HCT116 (cell line): ENCODE results near the gene RASGRP2. TPM values are rescaled to one million over a fixed set of nuclear protein-coding genes. Genes with fewer than 3 reads are reported as not detected.

ENCODE experiments used
- ATAC-seq: fragments of 200-7000 bp; cut with Tn5 transposase; 2 replicates; pipeline ENCODE4 v1.9.1; 2020; ENCODE audit warnings: mild to moderate bottlenecking, moderate library complexity
- BruUV-seq: library from RNA; stranded (reverse); fragments of 400-500 nt; replicated peaks from 2 replicates; lab custom pipeline; 2021; lab: Mats Ljungman, UMichigan
- CTCF ChIA-PET: fragments of 300-600 bp; sonication (Branson Sonifier 250); formaldehyde crosslinking; loops from one replicate; lab custom pipeline; 2021; ENCODE audit warnings: antibody characterized with exemption; lab: Charles Lee
- POLR2A ChIA-PET: fragments of 300-600, 350-600 bp; sonication (Branson Sonifier 250); formaldehyde crosslinking; loops from one replicate; lab custom pipeline; 2021; ENCODE audit warnings: antibody characterized with exemption; lab: Charles Lee
- RAD21 ChIA-PET, 2 experiments: fragments of 300-600 bp; sonication (Branson Sonifier 250); formaldehyde crosslinking; loops; one replicate each; lab custom pipeline; 2023; ENCODE audit warnings: low total read pairs in 2 of 2; ENCODE audit not compliant: uncharacterized antibody in 2 of 2, unreplicated experiment in 2 of 2, low non-redundant PET in 1 of 2; lab: Charles Lee
- DNase-seq: peaks from one replicate; pipeline ENCODE4 v3.0.0-alpha.2; 2010; ENCODE audit warnings: low read depth, low spot score
- H2AFZ ChIP-seq: fragments of 200-600 bp; shearing (Covaris generic), sonication (generic); 2 replicates; pipeline ENCODE4 v1.6.1; 2017; ENCODE audit warnings: low read depth, mixed run types, mixed read lengths, antibody characterized with exemption, low read length; ENCODE audit not compliant: poor library complexity, severe bottlenecking
- H3K27ac ChIP-seq: 2 replicates; pipeline ENCODE4 v1.5.1; 2012; ENCODE audit warnings: low read depth, low read length
- H3K27me3 ChIP-seq: fragments of 200-600 bp; sonication (generic); 2 replicates; pipeline ENCODE4 v1.6.1; 2016; ENCODE audit warnings: mixed run types, low read length, mixed read lengths; ENCODE audit not compliant: insufficient read depth
- H3K36me3 ChIP-seq, 2 experiments: fragments of 200-500 bp in 1 of 2; fragments of 200-600 bp in 1 of 2; sonication (Bioruptor generic) in 1 of 2; sonication (generic) in 1 of 2; 2 replicates each; pipeline versions ENCODE4 v1.5.1 to v1.6.1; 2014 to 2016; ENCODE audit warnings: low read length in 2 of 2, inconsistent platforms in 1 of 2, mixed read lengths in 1 of 2, mixed run types in 1 of 2; ENCODE audit not compliant: insufficient read depth in 2 of 2, control insufficient read depth in 1 of 2
- H3K4me1 ChIP-seq, 2 experiments: fragments of 200-600 bp in 1 of 2; sonication (generic) in 1 of 2; 2 replicates each; pipeline versions ENCODE4 v1.5.1 to v1.6.1; 2012 to 2017; ENCODE audit warnings: low read length in 2 of 2, inconsistent platforms in 1 of 2, mild to moderate bottlenecking in 1 of 2, mixed read lengths in 1 of 2, mixed run types in 1 of 2, moderate library complexity in 1 of 2; ENCODE audit not compliant: insufficient read depth in 2 of 2, control insufficient read depth in 1 of 2
- H3K4me2 ChIP-seq: fragments of 200-600 bp; sonication (generic); 2 replicates; pipeline ENCODE4 v1.6.1; 2017; ENCODE audit warnings: mixed run types, low read length, mixed read lengths
- H3K4me3 ChIP-seq, 2 experiments: fragments of 200-600 bp in 1 of 2; sonication (generic) in 1 of 2; replicated peaks in 1 of 2; 2 replicates each; pipeline ENCODE4 v1.5.1; 2011 to 2016; ENCODE audit warnings: low read length in 2 of 2, control low read depth in 1 of 2, low read depth in 1 of 2, mild to moderate bottlenecking in 1 of 2, mixed read lengths in 1 of 2, mixed run types in 1 of 2
- H3K79me2 ChIP-seq: fragments of 200-600 bp; sonication (generic); 2 replicates; pipeline ENCODE4 v1.6.1; 2017; ENCODE audit warnings: mild to moderate bottlenecking, mixed run types, low read length, moderate library complexity, mixed read lengths; ENCODE audit not compliant: insufficient read depth
- H3K9ac ChIP-seq: fragments of 200-600 bp; sonication (generic); 2 replicates; pipeline ENCODE4 v1.6.1; 2016; ENCODE audit warnings: low read length, mixed read lengths
- H3K9me2 ChIP-seq: fragments of 200-600 bp; sonication (generic), shearing (Covaris generic); 2 replicates; pipeline ENCODE4 v1.6.1; 2017; ENCODE audit warnings: mixed run types, mild to moderate bottlenecking, moderate library complexity; ENCODE audit not compliant: insufficient read depth
- H3K9me3 ChIP-seq, 2 experiments: fragments of 200-500 bp in 1 of 2; fragments of 200-600 bp in 1 of 2; sonication (Bioruptor generic) in 1 of 2; sonication (generic) in 1 of 2; 2 replicates each; pipeline ENCODE4 v1.6.1; 2014 to 2017; ENCODE audit warnings: low read length in 2 of 2, mixed read lengths in 2 of 2, inconsistent platforms in 1 of 2, low read depth in 1 of 2, mild to moderate bottlenecking in 1 of 2, mixed run types in 1 of 2, moderate library complexity in 1 of 2; ENCODE audit not compliant: control insufficient read depth in 1 of 2, insufficient read depth in 1 of 2
- H4K20me1 ChIP-seq: fragments of 200-600 bp; sonication (generic), shearing (Covaris generic); 2 replicates; pipeline ENCODE4 v1.6.1; 2017; ENCODE audit warnings: mixed run types, mild to moderate bottlenecking, moderate library complexity; ENCODE audit not compliant: insufficient read depth
- CBX3 ChIP-seq: IDR thresholded peaks from 2 replicates; pipeline ENCODE4 v1.6.1; 2012; ENCODE audit warnings: low read depth
- EZH2 ChIP-seq: fragments of 200-600 bp; sonication (generic); IDR thresholded peaks from 2 replicates; pipeline ENCODE4 v1.6.1; 2017; ENCODE audit warnings: antibody characterized with exemption, mixed run types
- FOSL1 ChIP-seq: IDR thresholded peaks from 2 replicates; pipeline ENCODE4 v1.6.1; 2012; ENCODE audit warnings: low read depth
- JUND ChIP-seq: IDR thresholded peaks from 2 replicates; pipeline ENCODE4 v1.6.1; 2012
- SP1 ChIP-seq: IDR thresholded peaks from 2 replicates; pipeline ENCODE4 v1.6.1; 2012; ENCODE audit warnings: low read depth
- intact Hi-C: fragments of 100-400 bp; cut with micrococcal nuclease; formaldehyde crosslinking; loops from 2 replicates; pipeline ENCODE4 v1.10.0; 2022
- total RNA-seq: library from RNA; stranded (reverse); gene quantifications from one replicate; pipeline ENCODE4 v1.2.1, GENCODE V29; 2021; ENCODE audit not compliant: unreplicated experiment
- TF ChIP-seq, protein P1 (sequence below): IDR thresholded peaks from 2 replicates; pipeline ENCODE4 v1.6.1; 2012
- TF ChIP-seq, protein P2 (sequence below): IDR thresholded peaks from 2 replicates; pipeline ENCODE4 v1.6.1; 2011; ENCODE audit warnings: mild to moderate bottlenecking, low read length, moderate library complexity; ENCODE audit not compliant: insufficient replicate concordance; ENCODE audit errors: extremely low read depth
- TF ChIP-seq, protein P3 (sequence below): IDR thresholded peaks from 2 replicates; pipeline ENCODE4 v1.6.1; 2012; ENCODE audit warnings: low read depth

The RASGRP2 gene
- total RNA-seq, 1 experiment from 2014 or later, result 12.8 TPM

DNA sequence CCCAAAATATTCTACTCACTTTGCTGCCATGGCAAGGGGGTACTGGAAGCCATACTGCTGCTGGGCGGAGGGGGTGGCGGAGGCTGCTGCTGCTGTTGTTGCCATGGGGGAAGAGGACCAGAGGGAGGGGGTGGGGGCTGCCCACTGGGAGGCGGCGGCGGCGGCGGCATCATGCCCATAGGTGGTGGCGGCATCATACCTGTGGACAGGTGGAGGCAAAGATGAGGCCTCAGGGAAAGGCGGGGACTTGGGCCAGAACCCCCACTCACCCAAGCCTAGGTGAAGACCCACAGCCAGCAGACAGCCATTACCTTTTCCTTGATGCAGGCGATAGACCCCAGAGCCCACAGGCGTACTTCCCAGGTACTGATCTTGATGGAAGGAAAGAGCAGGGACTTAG lies 22.9 kb upstream of the RASGRP2 start:
- POLR2A ChIA-PET, result interaction anchor here (1.4 kb wide), 1 partner anchor 12 kb away, joined by 3 read pairs; no protein-coding TSS in a partner anchor
- peaks cover 79 to 85% of the 10 kb centered on the region in 2 experiments for H3K36me3 ChIP-seq
- no TSS peak for BruUV-seq

More for the DNA sequence above, 22.9 kb upstream of the RASGRP2 start:
- Histone ChIP-seq H3K4me3 (no peak overlapping the region), H4K20me1 (peaks cover 37% of the 10 kb centered on the region; the same call in 1 of the 2 replicates), H3K4me1 (peaks cover 0 to 5% of the 10 kb centered on the region in 2 experiments; a peak in 1 of 4 replicates), H3K4me2 (no peak overlapping the region), H3K9ac (no peak overlapping the region), H2AFZ (no peak overlapping the region), H3K9me3 (no peaks in the 10 kb centered on the region), H3K9me2 (no peaks in the 10 kb centered on the region), H3K27me3 (no peaks in the 10 kb centered on the region), H3K27ac (no peak overlapping the region), H3K79me2 (peaks cover 71% of the 10 kb centered on the region)
- intact Hi-C loops, result no loop called here
- DNase-seq (no peak), ATAC-seq (no peak)
- ChIA-PET RAD21 (no interaction called here), CTCF (no interaction called here)
- no peak for TF ChIP-seq CBX3
- TF ChIP-seq, protein P1, sequence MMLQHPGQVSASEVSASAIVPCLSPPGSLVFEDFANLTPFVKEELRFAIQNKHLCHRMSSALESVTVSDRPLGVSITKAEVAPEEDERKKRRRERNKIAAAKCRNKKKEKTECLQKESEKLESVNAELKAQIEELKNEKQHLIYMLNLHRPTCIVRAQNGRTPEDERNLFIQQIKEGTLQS, result no peak
- TF ChIP-seq, protein P2, sequence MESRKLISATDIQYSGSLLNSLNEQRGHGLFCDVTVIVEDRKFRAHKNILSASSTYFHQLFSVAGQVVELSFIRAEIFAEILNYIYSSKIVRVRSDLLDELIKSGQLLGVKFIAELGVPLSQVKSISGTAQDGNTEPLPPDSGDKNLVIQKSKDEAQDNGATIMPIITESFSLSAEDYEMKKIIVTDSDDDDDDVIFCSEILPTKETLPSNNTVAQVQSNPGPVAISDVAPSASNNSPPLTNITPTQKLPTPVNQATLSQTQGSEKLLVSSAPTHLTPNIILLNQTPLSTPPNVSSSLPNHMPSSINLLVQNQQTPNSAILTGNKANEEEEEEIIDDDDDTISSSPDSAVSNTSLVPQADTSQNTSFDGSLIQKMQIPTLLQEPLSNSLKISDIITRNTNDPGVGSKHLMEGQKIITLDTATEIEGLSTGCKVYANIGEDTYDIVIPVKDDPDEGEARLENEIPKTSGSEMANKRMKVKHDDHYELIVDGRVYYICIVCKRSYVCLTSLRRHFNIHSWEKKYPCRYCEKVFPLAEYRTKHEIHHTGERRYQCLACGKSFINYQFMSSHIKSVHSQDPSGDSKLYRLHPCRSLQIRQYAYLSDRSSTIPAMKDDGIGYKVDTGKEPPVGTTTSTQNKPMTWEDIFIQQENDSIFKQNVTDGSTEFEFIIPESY, result no peak
- TF ChIP-seq, protein P3, sequence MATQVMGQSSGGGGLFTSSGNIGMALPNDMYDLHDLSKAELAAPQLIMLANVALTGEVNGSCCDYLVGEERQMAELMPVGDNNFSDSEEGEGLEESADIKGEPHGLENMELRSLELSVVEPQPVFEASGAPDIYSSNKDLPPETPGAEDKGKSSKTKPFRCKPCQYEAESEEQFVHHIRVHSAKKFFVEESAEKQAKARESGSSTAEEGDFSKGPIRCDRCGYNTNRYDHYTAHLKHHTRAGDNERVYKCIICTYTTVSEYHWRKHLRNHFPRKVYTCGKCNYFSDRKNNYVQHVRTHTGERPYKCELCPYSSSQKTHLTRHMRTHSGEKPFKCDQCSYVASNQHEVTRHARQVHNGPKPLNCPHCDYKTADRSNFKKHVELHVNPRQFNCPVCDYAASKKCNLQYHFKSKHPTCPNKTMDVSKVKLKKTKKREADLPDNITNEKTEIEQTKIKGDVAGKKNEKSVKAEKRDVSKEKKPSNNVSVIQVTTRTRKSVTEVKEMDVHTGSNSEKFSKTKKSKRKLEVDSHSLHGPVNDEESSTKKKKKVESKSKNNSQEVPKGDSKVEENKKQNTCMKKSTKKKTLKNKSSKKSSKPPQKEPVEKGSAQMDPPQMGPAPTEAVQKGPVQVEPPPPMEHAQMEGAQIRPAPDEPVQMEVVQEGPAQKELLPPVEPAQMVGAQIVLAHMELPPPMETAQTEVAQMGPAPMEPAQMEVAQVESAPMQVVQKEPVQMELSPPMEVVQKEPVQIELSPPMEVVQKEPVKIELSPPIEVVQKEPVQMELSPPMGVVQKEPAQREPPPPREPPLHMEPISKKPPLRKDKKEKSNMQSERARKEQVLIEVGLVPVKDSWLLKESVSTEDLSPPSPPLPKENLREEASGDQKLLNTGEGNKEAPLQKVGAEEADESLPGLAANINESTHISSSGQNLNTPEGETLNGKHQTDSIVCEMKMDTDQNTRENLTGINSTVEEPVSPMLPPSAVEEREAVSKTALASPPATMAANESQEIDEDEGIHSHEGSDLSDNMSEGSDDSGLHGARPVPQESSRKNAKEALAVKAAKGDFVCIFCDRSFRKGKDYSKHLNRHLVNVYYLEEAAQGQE, result no peak
- no peak for TF ChIP-seq SP1
- TF ChIP-seq JUND, result no peak
- no peak for TF ChIP-seq FOSL1
- no peak for TF ChIP-seq EZH2
